OCI-M2 (cell line): ENCODE results near the gene FBXO9.

Experiments
- DNase-seq: peaks from one replicate; lab custom pipeline; 2025; ENCODE audit not compliant: unreplicated experiment; lab: John Stamatoyannopoulos, UW

The FBXO9 gene

GRCh38 chr6:53130569-53131290 lies 65.5 kb downstream of the FBXO9 start:
- no peak for DNase-seq

- no peak for DNase-seq
Observed at GRCh38 chr6:53133961-53134360, 68.8 kb downstream of the FBXO9 start.

GRCh38 chr6:53134601-53135235 lies 69.5 kb downstream of the FBXO9 start:
- DNase-seq, result no peak

- no peak for DNase-seq
Observed at GRCh38 chr6:53136000-53136609, 70.9 kb downstream of the FBXO9 start.

- no peak for DNase-seq
Observed at GRCh38 chr6:53139841-53140413, 74.7 kb downstream of the FBXO9 start.

- no peak for DNase-seq
Observed at GRCh38 chr6:53142810-53143209, 77.6 kb downstream of the FBXO9 start.

- DNase-seq, result no peak
Observed at GRCh38 chr6:53143710-53144109, 78.5 kb downstream of the FBXO9 start.

GRCh38 chr6:53144802-53145201 lies 79.6 kb downstream of the FBXO9 start:
- DNase-seq, result no peak

- DNase-seq, result no peak
Observed at GRCh38 chr6:53148684-53149083, 83.5 kb downstream of the FBXO9 start, which contains the start of gene GCM1. TSS of gene GCM1 (minus strand) at chr6:53148841. CDS start at chr6:53145632, 3,209 bp downstream.
